ENCODE results near the gene TFEB. TPM values are rescaled to one million over a fixed set of nuclear protein-coding genes. Genes with fewer than 3 reads are reported as not detected.

Gene TFEB
- total RNA-seq, 2 donors from 2014 or later = 4.9 to 10.1 TPM

- DNase-seq = no peak
- H3K9me3 ChIP-seq = no peaks in the 10 kb centered on the region
- no peak overlapping the region for H3K4me3 ChIP-seq
- no peak overlapping the region for H3K27ac ChIP-seq
- H3K27me3 ChIP-seq = no peaks in the 10 kb centered on the region
- H3K4me1 ChIP-seq = no peaks in the 10 kb centered on the region
- intact Hi-C loops (cut with DNase I) = loop anchor here (10.0 kb wide), 1 partner anchor 225 kb away; no protein-coding TSS in a partner anchor
- H3K36me3 ChIP-seq (replicated peaks in 1 of 2; ENCODE audit: insufficient read depth in 1 of 2, low read depth in 2 of 2) = peaks cover 0 to 1% of the 10 kb centered on the region in 2 donors
- TF ChIP-seq POLR2A (IDR thresholded peaks at IDR 0.05) = no peak
- TF ChIP-seq CTCF (IDR thresholded peaks at IDR 0.05) = no peak
- no peak for ATAC-seq
- WGBS, 2 donors = 80 to 83% methylated on average over 8 to 9 of the region's 9 CpGs
These were observed 46.0 kb downstream of the TFEB start for GRCh38 chr6:41689171-41690008.

- intact Hi-C loops (cut with DNase I) = loop anchor here (10.0 kb wide), 1 partner anchor 224 kb away; no protein-coding TSS in a partner anchor
- peaks cover 0 to 1% of the 10 kb centered on the region in 2 donors for H3K36me3 ChIP-seq (replicated peaks in 1 of 2; ENCODE audit: insufficient read depth in 1 of 2, low read depth in 2 of 2)
- TF ChIP-seq POLR2A (IDR thresholded peaks at IDR 0.05) = no peak
- no peak for TF ChIP-seq CTCF (IDR thresholded peaks at IDR 0.05)
- DNase-seq = no peak
- 71 to 97% methylated on average over 4 to 5 of the region's 5 CpGs for WGBS, 2 donors
- H3K27me3 ChIP-seq = no peaks in the 10 kb centered on the region
- no peak overlapping the region for H3K27ac ChIP-seq
- no peak for ATAC-seq
- H3K4me1 ChIP-seq = peaks cover under 1% of the 10 kb centered on the region
- H3K4me3 ChIP-seq = no peak overlapping the region
- H3K9me3 ChIP-seq = no peaks in the 10 kb centered on the region
These were observed 47.0 kb downstream of the TFEB start for GRCh38 chr6:41688256-41688965.

DNA sequence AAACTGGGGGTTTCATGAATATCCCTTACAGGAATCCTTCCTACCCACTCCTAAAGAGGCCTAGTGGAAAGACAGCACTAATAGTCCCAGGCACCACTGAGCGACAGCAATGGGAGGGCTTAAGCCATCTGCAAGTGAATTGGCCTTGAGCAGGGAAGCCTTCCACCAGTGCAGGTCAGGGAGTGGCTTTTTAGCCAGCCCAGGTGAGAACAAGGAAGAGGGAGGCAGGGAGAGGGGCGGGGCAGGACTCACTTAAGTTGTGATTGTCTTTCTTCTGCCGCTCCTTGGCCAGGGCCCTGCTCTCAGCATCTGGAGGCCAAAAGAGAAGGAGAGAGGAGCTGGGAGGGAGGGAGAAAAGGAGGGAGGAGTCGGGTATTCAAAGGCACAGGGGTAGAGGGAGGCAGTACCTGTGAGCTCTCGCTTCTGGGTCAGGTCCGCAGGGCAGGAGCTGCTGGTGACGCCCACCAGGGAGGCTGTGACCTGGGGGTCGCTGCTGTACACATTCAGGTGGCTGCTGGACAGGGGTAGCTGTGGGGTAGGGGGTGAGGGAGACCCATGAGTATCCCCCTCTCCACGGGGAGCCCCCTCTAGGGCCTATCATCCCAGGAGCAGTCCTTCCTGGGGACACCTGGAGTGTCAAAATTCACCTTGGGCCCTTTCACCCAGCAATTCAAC lies 47.8 kb downstream of the TFEB start:
- intact Hi-C loops (cut with DNase I) = loop anchor here (10.0 kb wide), 1 partner anchor 223 kb away; no protein-coding TSS in a partner anchor
- DNase-seq (no peak), ATAC-seq (no peak)
- 72 to 84% methylated on average over 7 to 9 of the region's 9 CpGs for WGBS, 2 donors
- Histone ChIP-seq H3K36me3 (replicated peaks in 1 of 2; ENCODE audit: insufficient read depth in 1 of 2, low read depth in 2 of 2) (peaks cover 0 to 1% of the 10 kb centered on the region in 2 donors), H3K27ac (no peak overlapping the region), H3K9me3 (no peaks in the 10 kb centered on the region), H3K4me1 (peaks cover 8% of the 10 kb centered on the region), H3K4me3 (no peak overlapping the region), H3K27me3 (no peaks in the 10 kb centered on the region)
- TF ChIP-seq CTCF (IDR thresholded peaks at IDR 0.05) (no peak), POLR2A (IDR thresholded peaks at IDR 0.05) (no peak)

DNA sequence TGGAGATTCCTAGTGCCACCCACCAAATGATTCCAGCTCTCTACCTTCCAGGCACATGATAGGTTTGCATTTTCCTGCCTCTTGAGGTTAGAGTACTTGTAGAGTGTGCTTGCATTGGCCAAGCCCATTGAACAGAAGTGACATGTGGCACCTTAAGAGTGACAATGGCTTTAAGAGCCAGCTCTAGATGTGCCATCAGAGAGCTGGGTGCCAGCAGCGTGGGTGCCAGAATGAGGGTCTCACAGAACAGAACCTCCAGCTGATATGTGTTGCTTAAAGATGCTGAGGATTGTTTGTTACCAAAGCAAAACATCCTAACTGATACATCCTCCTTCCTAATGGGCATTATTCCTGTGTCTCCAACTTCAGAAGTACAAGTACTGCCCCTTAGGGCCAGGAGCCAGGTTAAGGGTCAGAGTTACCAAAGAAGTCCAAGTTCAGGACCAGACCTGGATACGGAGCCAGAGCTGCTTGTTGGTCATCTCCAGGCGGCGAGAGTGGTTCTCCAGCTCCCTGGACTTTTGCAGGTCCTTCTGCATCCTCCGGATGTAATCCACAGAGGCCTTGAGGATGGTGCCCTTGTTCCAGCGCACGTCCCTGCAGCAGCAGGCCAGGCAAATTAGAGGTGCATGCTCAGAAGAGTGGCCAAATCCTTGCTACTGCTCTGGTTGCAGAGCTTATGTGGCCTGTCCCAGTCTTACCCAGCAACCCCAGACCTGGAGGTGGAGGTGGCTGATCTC lies 49.6 kb downstream of the TFEB start:
- intact Hi-C loops (cut with DNase I) = loop anchor here (10.0 kb wide), 1 partner anchor 221 kb away; no protein-coding TSS in a partner anchor
- no peak for DNase-seq
- H3K27me3 ChIP-seq = no peaks in the 10 kb centered on the region
- no peaks in the 10 kb centered on the region for H3K9me3 ChIP-seq
- 92 to 100% methylated on average over 3 to 7 of the region's 7 CpGs for WGBS, 2 donors
- H3K27ac ChIP-seq = no peak overlapping the region
- peaks cover 0 to 1% of the 10 kb centered on the region in 2 donors for H3K36me3 ChIP-seq (replicated peaks in 1 of 2; ENCODE audit: insufficient read depth in 1 of 2, low read depth in 2 of 2)
- H3K4me3 ChIP-seq = no peak overlapping the region
- no peak for ATAC-seq
- H3K4me1 ChIP-seq = peaks cover 16% of the 10 kb centered on the region
- TF ChIP-seq CTCF (IDR thresholded peaks at IDR 0.05) = no peak
- TF ChIP-seq POLR2A (IDR thresholded peaks at IDR 0.05) = no peak
